ENCODE measurements around the gene NIP7.

DNA sequence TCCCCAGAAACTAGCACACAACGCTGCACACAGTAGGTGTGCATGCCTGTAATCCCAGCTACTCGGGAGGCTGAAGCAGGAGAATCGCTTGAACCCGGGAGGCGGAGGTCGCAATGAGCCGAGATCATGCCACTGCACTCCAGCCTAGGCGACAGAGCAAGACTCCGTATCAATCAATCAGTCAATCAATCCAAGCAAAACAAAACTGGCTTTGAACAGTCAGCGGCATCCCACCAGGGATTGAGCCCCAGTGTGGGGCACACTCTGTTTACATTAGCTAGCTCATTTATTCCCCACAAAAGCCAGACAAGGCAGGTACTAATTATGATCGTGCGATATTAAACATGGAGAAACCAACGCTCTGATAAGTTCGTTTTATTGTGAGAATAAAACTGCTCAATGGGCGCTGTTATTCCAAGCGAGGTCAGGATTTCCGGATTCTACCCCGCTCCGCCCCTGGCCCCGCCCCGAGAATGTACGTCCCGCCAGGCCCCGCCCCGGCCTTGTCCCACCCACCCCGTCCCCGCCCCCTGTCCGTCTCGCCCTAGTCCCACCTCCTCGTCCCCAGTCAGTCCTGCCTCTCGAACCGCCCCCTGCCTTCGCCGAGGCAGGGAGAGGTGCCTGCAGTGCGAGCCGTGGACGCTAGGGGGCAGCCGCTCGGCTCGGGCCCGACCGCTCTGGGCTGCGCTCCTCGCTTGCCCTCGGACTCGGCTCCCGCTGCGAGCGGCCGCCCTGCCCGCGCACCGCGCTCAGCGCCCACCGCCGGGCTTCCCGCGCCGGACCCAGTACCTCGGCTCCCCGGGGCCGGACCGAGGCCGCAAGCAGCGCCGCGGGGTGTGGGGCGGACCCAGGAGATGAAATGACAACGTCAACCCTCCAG is 28.7 kb upstream of the NIP7 start, which contains the start of gene VPS4A:
- TF ChIP-seq CTCF (IDR thresholded peaks at IDR 0.05; ENCODE audit: poor library complexity): peak; percentile 95
- no peak for TF ChIP-seq EZH2phosphoT487 (IDR thresholded peaks at IDR 0.05; ENCODE audit: low read depth, severe bottlenecking, unreplicated experiment)
- no peak for TF ChIP-seq EZH2 (IDR thresholded peaks at IDR 0.05; ENCODE audit: borderline replicate concordance)
